K562 (cell line): ENCODE data around the gene SLC30A1. TPM values are rescaled to one million over a fixed set of nuclear protein-coding genes. Genes with fewer than 3 reads are reported as not detected.
A peak's percentile ranks its signal among the peaks of the same experiment; 100 is the strongest.

Source experiments
- ADNP ChIP-seq: fragments of 200-800 bp; sonication (Bioruptor generic); IDR thresholded peaks from 2 replicates; pipeline ENCODE4 v1.6.1; 2016; ENCODE audit warnings: missing genetic modification characterization, missing compliant biosample characterization
- BRF2 ChIP-seq: IDR thresholded peaks from 3 replicates; pipeline ENCODE4 v1.6.1; 2011; ENCODE audit warnings: borderline replicate concordance, mild to moderate bottlenecking; ENCODE audit not compliant: insufficient read length, insufficient read depth
- EHMT2 ChIP-seq: fragments of 450-650 bp; IDR thresholded peaks from 2 replicates; pipeline ENCODE4 v1.6.1; 2018; ENCODE audit warnings: antibody characterized with exemption
- IRF2 ChIP-seq: sonication (generic); formaldehyde crosslinking; IDR thresholded peaks from 2 replicates; pipeline ENCODE4 v1.8.1; 2022; ENCODE audit warnings: mild to moderate bottlenecking, missing genetic modification reagents
- MEF2D ChIP-seq: conservative IDR thresholded peaks from 2 replicates; pipeline ENCODE4 v1.6.1; 2016; ENCODE audit warnings: low read depth, missing genetic modification characterization, missing compliant biosample characterization
- MIER1 ChIP-seq: fragments of 450-650 bp; IDR thresholded peaks from 2 replicates; pipeline ENCODE4 v1.6.1; 2016; ENCODE audit warnings: antibody characterized with exemption, mild to moderate bottlenecking, low read depth
- TAF1 ChIP-seq: IDR thresholded peaks from 2 replicates; pipeline ENCODE4 v1.6.1; 2011; ENCODE audit warnings: mild to moderate bottlenecking, low read length, moderate library complexity; ENCODE audit not compliant: insufficient read depth, control insufficient read depth, severe bottlenecking; ENCODE audit errors: extremely low read depth
- ZFP36 ChIP-seq: fragments of 150-350 bp; IDR thresholded peaks from 2 replicates; pipeline ENCODE4 v1.6.1; 2018; ENCODE audit warnings: low read length, low read depth; ENCODE audit not compliant: partially characterized antibody
- ZNF184 ChIP-seq: sonication (generic); formaldehyde crosslinking; IDR thresholded peaks from 2 replicates; pipeline ENCODE4 v1.5.0; 2020; ENCODE audit warnings: missing genetic modification reagents
- ZNF232 ChIP-seq: sonication (generic); formaldehyde crosslinking; IDR thresholded peaks from 2 replicates; pipeline ENCODE4 v1.8.0; 2022; ENCODE audit warnings: mild to moderate bottlenecking, missing genetic modification reagents
- ZNF407 ChIP-seq: fragments of 450-650 bp; IDR thresholded peaks from 2 replicates; pipeline ENCODE4 v1.6.1; 2016; ENCODE audit warnings: low read depth
- ZNF583 ChIP-seq: fragments of 250-450 bp; sonication (Bioruptor Pico); IDR thresholded peaks from 2 replicates; pipeline ENCODE4 v1.4.0; 2020
- ZNF639 ChIP-seq, 2 experiments: fragments of 200-800 bp in 1 of 2; sonication (Bioruptor generic) in 1 of 2; sonication (generic) in 1 of 2; formaldehyde crosslinking in 1 of 2; IDR thresholded peaks in 1 of 2; conservative IDR thresholded peaks in 1 of 2; 2 replicates each; pipeline versions ENCODE4 v1.5.0 to v1.6.1; 2016 to 2020; ENCODE audit warnings: missing compliant biosample characterization in 1 of 2, missing genetic modification characterization in 1 of 2, missing genetic modification reagents in 1 of 2
- polyA plus RNA-seq, 8 experiments: library from polyadenylated mRNA; depleted of rRNA in 4 of 8; stranded (reverse) in 5 of 8; unstranded in 3 of 8; fragments of >200 nt; fragmentation: Nextera tagmentation in 2 of 8; fragmentation: Illumina TruSeq in 1 of 8; extraction: Ambion mirVana in 2 of 8; extraction: Trizol in 1 of 8; gene quantifications; 2 replicates each; pipeline versions ENCODE4 v1.2.1 to v1.2.3, GENCODE V29; 2011 to 2014; ENCODE audit warnings: inconsistent platforms in 1 of 8, missing spikeins in 1 of 8
- total RNA-seq, 7 experiments: library from RNA; depleted of rRNA in 6 of 7; stranded (reverse); fragments of >200 nt in 6 of 7; fragmentation: Illumina TruSeq in 2 of 7; extraction: Trizol in 2 of 7; gene quantifications; 2 replicates each; pipeline versions ENCODE4 v1.2.1 to v1.2.3, GENCODE V29; 2011 to 2021; ENCODE audit warnings: low replicate concordance in 1 of 7
- TF ChIP-seq, protein P1 (sequence below): fragments of 200-800 bp; sonication (Bioruptor generic); IDR thresholded peaks from 2 replicates; pipeline ENCODE4 v1.6.1; 2017; ENCODE audit warnings: missing genetic modification characterization, missing compliant biosample characterization

SLC30A1 gene
- total and polyA plus RNA-seq, 9 of the 15 experiments (the other 6 are each of a cell fraction or from before 2014, with no cell fraction given), result 4.1 to 14.4 (median 6.6) TPM

DNA sequence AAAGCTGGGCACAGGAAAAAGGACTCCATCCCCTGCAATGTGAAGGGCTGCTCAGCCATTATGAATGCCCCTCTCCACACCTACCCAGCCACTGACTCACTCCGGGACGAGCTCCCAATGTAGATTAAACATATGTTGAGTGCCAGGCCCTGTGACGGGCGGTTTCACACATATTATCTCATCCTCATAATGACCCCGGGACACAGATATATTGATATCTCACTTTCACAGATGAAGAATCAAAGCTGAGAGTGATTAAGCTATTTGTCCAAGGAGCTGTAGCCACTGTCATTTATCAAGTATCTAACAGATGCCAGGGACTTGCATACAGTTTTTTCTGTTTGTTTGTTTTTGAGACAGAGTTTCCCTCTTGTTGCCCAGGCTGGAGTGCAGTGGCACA is 35.0 kb upstream of the SLC30A1 start (continued):
- no peak for TF ChIP-seq ZNF639 (CRISPR knock-in tag; conservative IDR thresholded peaks at IDR 0.05 in 1 of 2, IDR thresholded peaks at IDR 0.05 in 1 of 2)
- TF ChIP-seq ZNF407, result no peak
- no peak for TF ChIP-seq ZNF184 (CRISPR knock-in tag)
- TF ChIP-seq MEF2D (tag), result no peak
- TF ChIP-seq, protein P1, sequence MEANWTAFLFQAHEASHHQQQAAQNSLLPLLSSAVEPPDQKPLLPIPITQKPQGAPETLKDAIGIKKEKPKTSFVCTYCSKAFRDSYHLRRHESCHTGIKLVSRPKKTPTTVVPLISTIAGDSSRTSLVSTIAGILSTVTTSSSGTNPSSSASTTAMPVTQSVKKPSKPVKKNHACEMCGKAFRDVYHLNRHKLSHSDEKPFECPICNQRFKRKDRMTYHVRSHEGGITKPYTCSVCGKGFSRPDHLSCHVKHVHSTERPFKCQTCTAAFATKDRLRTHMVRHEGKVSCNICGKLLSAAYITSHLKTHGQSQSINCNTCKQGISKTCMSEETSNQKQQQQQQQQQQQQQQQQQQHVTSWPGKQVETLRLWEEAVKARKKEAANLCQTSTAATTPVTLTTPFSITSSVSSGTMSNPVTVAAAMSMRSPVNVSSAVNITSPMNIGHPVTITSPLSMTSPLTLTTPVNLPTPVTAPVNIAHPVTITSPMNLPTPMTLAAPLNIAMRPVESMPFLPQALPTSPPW (CRISPR knock-in tag), result peak; percentile 5; the same call in 1 of the 2 replicates
- peak; percentile 1 for TF ChIP-seq TAF1
- no peak for TF ChIP-seq EHMT2
- no peak for TF ChIP-seq BRF2
- TF ChIP-seq ZNF232 (CRISPR knock-in tag), result no peak
- TF ChIP-seq MIER1, result no peak; the same call in 1 of the 2 replicates
- TF ChIP-seq ADNP, result no peak
- TF ChIP-seq ZNF583 (CRISPR knock-in tag), result no peak
- TF ChIP-seq ZFP36, result no peak
- no peak for TF ChIP-seq IRF2 (CRISPR knock-in tag)
